B cell (primary cell): ENCODE data around the gene APBA2. TPM values are rescaled to one million over a fixed set of nuclear protein-coding genes. Genes with fewer than 3 reads are reported as not detected.
A peak's percentile ranks its signal among the peaks of the same experiment; 100 is the strongest.

Experiments
- ATAC-seq: fragments of 200-7000 bp; cut with Tn5 transposase; one replicate; pipeline ENCODE4 v1.10.0; 2021; ENCODE audit warnings: low read depth, mild to moderate bottlenecking, moderate number of reproducible peaks, moderate library complexity
- CTCF ChIA-PET: fragments of 350-600 bp; sonication (Branson Sonifier 250); formaldehyde crosslinking; loops from one replicate; lab custom pipeline; 2021; ENCODE audit warnings: antibody characterized with exemption, inconsistent platforms; lab: Charles Lee
- POLR2A ChIA-PET: fragments of 350-600 bp; sonication (Branson Sonifier 250); formaldehyde crosslinking; loops from one replicate; lab custom pipeline; 2021; ENCODE audit warnings: antibody characterized with exemption; lab: Charles Lee
- DNase-seq: peaks from one replicate; pipeline ENCODE4 v3.0.0; 2013
- H2AFZ ChIP-seq: 2 replicates; pipeline ENCODE4 v1.6.1; 2012; ENCODE audit warnings: mild to moderate bottlenecking, low read depth, low read length; ENCODE audit not compliant: insufficient read depth, poor library complexity, severe bottlenecking
- H3K27ac ChIP-seq, 2 donors: 1 replicate in 1 of 2; 2 replicates in 1 of 2; pipeline ENCODE4 v1.5.1; 2012 to 2013; ENCODE audit warnings: low read length in 2 of 2, mild to moderate bottlenecking in 2 of 2, moderate library complexity in 1 of 2
- H3K27me3 ChIP-seq, 4 experiments: fragments of 200-600 bp in 1 of 4; sonication (generic) in 1 of 4; replicated peaks in 1 of 4; 1 replicate in 2 of 4; 2 replicates in 2 of 4; pipeline versions ENCODE4 v1.6.1 to v1.7.0; 2013 to 2016; ENCODE audit warnings: low read length in 3 of 4, mild to moderate bottlenecking in 2 of 4, mixed read lengths in 1 of 4, moderate library complexity in 1 of 4; ENCODE audit not compliant: insufficient read depth in 4 of 4, control insufficient read depth in 3 of 4; ENCODE audit errors: control extremely low read depth in 1 of 4
- H3K36me3 ChIP-seq, 2 experiments: replicated peaks in 1 of 2; 1 replicate in 1 of 2; 2 replicates in 1 of 2; pipeline versions ENCODE4 v1.6.1 to v1.7.1; 2013; ENCODE audit warnings: low read length in 1 of 2; ENCODE audit not compliant: insufficient read depth in 2 of 2, control insufficient read depth in 1 of 2; ENCODE audit errors: control extremely low read depth in 1 of 2, extremely low read depth in 1 of 2
- H3K4me1 ChIP-seq, 2 donors: fragments of 200-600 bp in 1 of 2; sonication (generic) in 1 of 2; 1 replicate in 1 of 2; 2 replicates in 1 of 2; pipeline versions ENCODE4 v1.5.1 to v1.6.1; 2013 to 2017; ENCODE audit warnings: low read length in 2 of 2; ENCODE audit not compliant: control insufficient read depth in 2 of 2, insufficient read depth in 2 of 2
- H3K4me2 ChIP-seq: replicated peaks from 2 replicates; pipeline ENCODE3; 2012; ENCODE audit warnings: mild to moderate bottlenecking, low read depth, low read length; ENCODE audit not compliant: poor library complexity, severe bottlenecking
- H3K4me3 ChIP-seq, 5 experiments: fragments of 200-600 bp in 1 of 5; sonication (generic) in 1 of 5; 1 replicate in 3 of 5; 2 replicates in 2 of 5; pipeline versions ENCODE4 v1.5.1 to v1.7.0; 2011 to 2016; ENCODE audit warnings: low read length in 4 of 5, mild to moderate bottlenecking in 4 of 5, low read depth in 2 of 5, control low read depth in 1 of 5, moderate library complexity in 1 of 5; ENCODE audit not compliant: insufficient read depth in 1 of 5; ENCODE audit errors: control extremely low read depth in 1 of 5, extremely low read depth in 1 of 5
- H3K79me2 ChIP-seq: fragments of 200-600 bp; sonication (generic); one replicate; pipeline ENCODE4 v1.6.0; 2016; ENCODE audit warnings: low read length; ENCODE audit not compliant: control insufficient read depth, insufficient read depth
- H3K9ac ChIP-seq: fragments of 200-600 bp; sonication (generic); 2 replicates; pipeline ENCODE4 v1.6.1; 2017; ENCODE audit warnings: mild to moderate bottlenecking, low read length, moderate library complexity
- H3K9me3 ChIP-seq, 3 donors: one replicate each; pipeline versions ENCODE4 v1.6.1 to v1.7.1; 2013; ENCODE audit warnings: low read length in 2 of 3; ENCODE audit not compliant: control insufficient read depth in 2 of 3, insufficient read depth in 1 of 3; ENCODE audit errors: control extremely low read depth in 1 of 3
- H4K20me1 ChIP-seq: 2 replicates; pipeline ENCODE4 v1.6.0; 2012; ENCODE audit warnings: mild to moderate bottlenecking, low read length; ENCODE audit not compliant: insufficient read depth, control insufficient read depth, poor library complexity, severe bottlenecking
- H3K27ac Mint-ChIP-seq: one replicate; pipeline ENCODE4 v1.8.0; 2021; ENCODE audit warnings: mixed read lengths
- H3K27me3 Mint-ChIP-seq: one replicate; pipeline ENCODE4 v1.8.0; 2021; ENCODE audit warnings: mixed read lengths
- H3K4me1 Mint-ChIP-seq: one replicate; pipeline ENCODE4 v1.8.0; 2021; ENCODE audit warnings: mixed read lengths
- H3K4me3 Mint-ChIP-seq: one replicate; pipeline ENCODE4 v1.8.0; 2021; ENCODE audit warnings: mixed read lengths
- H3K9me3 Mint-ChIP-seq: one replicate; pipeline ENCODE4 v1.8.0; 2022; ENCODE audit warnings: mixed read lengths; ENCODE audit not compliant: insufficient read depth
- EZH2 ChIP-seq: IDR thresholded peaks from 2 replicates; pipeline ENCODE4 v1.6.1; 2012; ENCODE audit warnings: borderline replicate concordance, low read depth, mild to moderate bottlenecking, moderate library complexity, low read length; ENCODE audit not compliant: insufficient read depth, poor library complexity, severe bottlenecking
- WGBS: methylation state at CpG from one replicate; pipeline ENCODE4 v1.1.5; 2013; ENCODE audit warnings: missing lambda C conversion rate; ENCODE audit not compliant: insufficient coverage; 5-methylcytosine and 5-hydroxymethylcytosine counted together
- intact Hi-C: fragments of 100-400 bp; cut with micrococcal nuclease; formaldehyde crosslinking; loops from one replicate; pipeline ENCODE4 v1.10.0; 2022
- polyA plus RNA-seq: library from polyadenylated mRNA; depleted of rRNA; stranded (reverse); fragments of >200 nt; gene quantifications from 2 replicates; pipeline ENCODE4 v1.2.3, GENCODE V29; 2012
- total RNA-seq, 2 donors: library from RNA; stranded (reverse); fragments of 120-200 nt in 1 of 2; gene quantifications; 1 replicate in 1 of 2; 2 replicates in 1 of 2; pipeline versions ENCODE4 v1.2.3 to v1.2.4, GENCODE V29; 2013 to 2022
- TF ChIP-seq, protein P1 (sequence below): fragments of 200-600 bp; IDR thresholded peaks from one replicate; pipeline ENCODE4 v1.8.0; 2022; ENCODE audit warnings: antibody characterized with exemption, mild to moderate bottlenecking

APBA2 gene
- total and polyA plus RNA-seq, 2 donors (not counting 1 experiment from before 2014, with no cell fraction given), result 0.19 TPM; not detected in 1

DNA sequence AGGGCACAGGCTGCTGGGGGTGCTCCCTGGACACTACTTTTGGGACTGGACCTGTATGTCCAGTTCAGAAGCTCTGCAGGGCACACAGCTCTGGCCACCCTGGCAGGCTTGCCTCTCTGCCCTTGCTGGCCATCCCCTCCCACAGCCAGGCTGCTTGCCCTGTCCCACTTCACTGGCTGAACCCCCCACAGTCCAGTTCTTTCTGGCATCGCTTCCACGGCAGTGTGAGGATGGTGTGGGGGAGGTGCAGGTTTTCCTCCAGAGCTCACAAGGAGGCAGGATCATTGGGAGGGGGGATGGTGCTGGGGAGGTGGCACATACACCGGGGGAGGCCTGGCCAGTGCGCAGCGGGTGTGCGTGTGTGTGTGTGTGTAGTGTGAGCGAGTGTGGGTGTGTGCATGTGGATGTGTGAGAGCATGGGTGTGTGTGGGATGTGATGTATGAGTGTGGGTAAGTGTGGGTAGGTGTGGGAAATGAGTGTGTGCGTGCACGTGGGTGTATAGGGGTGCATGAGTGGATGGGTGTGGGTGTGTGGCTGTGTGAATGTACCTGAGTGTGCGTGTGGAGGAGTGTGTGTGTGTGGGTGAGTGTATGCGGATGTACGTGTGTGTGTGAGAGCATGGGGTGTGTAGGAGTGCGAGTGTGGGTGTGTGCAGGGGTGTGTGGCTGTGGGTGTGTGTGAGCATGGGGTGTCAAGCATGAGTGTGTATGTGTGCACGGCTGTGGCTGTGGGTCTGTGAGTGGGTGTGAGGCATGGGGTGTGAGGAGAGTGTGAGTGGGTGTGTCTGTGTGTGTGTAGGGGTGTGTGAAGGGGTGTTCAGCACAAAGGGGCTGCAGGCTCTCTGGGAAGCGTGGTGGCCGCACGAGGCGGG lies 228.7 kb downstream of the APBA2 start:
- TF ChIP-seq, protein P1, sequence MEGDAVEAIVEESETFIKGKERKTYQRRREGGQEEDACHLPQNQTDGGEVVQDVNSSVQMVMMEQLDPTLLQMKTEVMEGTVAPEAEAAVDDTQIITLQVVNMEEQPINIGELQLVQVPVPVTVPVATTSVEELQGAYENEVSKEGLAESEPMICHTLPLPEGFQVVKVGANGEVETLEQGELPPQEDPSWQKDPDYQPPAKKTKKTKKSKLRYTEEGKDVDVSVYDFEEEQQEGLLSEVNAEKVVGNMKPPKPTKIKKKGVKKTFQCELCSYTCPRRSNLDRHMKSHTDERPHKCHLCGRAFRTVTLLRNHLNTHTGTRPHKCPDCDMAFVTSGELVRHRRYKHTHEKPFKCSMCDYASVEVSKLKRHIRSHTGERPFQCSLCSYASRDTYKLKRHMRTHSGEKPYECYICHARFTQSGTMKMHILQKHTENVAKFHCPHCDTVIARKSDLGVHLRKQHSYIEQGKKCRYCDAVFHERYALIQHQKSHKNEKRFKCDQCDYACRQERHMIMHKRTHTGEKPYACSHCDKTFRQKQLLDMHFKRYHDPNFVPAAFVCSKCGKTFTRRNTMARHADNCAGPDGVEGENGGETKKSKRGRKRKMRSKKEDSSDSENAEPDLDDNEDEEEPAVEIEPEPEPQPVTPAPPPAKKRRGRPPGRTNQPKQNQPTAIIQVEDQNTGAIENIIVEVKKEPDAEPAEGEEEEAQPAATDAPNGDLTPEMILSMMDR, result no peak
- no peak for TF ChIP-seq EZH2
- Histone ChIP-seq H4K20me1 (no peaks in the 10 kb centered on the region), H3K36me3 (no peaks in the 10 kb centered on the region), H3K9me3 (no peaks in the 10 kb centered on the region), H3K9ac (no peak overlapping the region), H3K4me2 (no peak overlapping the region), H3K4me1 (no peaks in the 10 kb centered on the region), H2AFZ (no peak overlapping the region), H3K27ac (no peak overlapping the region), H3K4me3 (no peak overlapping the region), H3K27me3 (peaks cover 0 to 11% (median 0%) of the 10 kb centered on the region in 4 experiments), H3K79me2 (no peaks in the 10 kb centered on the region)
- DNase-seq, result no peak
- no peak for ATAC-seq
- intact Hi-C loops, result no loop called here
- H3K27me3 Mint-ChIP-seq, result peaks cover 10% of the 10 kb centered on the region
- peak overlapping the region; percentile 2 for H3K4me3 Mint-ChIP-seq
- ChIA-PET CTCF (no interaction called here), POLR2A (no interaction called here)
- no peaks in the 10 kb centered on the region for H3K9me3 Mint-ChIP-seq
- peaks cover 8% of the 10 kb centered on the region for H3K4me1 Mint-ChIP-seq
- H3K27ac Mint-ChIP-seq, result no peak overlapping the region
- WGBS, result 55% methylated on average over 17 of the region's 18 CpGs
